NCI-H774 (cell line): ENCODE measurements around the gene IPPK.
"Not testable (repeated sequence)": the region's sequence is repeated elsewhere in the genome, so short reads cannot be mapped to it uniquely, and the experiment has no call there.

ENCODE experiments used
- DNase-seq: peaks from one replicate; lab custom pipeline; 2025; lab: John Stamatoyannopoulos, UW

The IPPK gene

GRCh38 chr9:92592537-92592936 lies 77.4 kb downstream of the IPPK start:
- DNase-seq: no peak

GRCh38 chr9:92590377-92590776 lies 79.6 kb downstream of the IPPK start:
- DNase-seq: no peak

GRCh38 chr9:92589923-92590322 lies 80.0 kb downstream of the IPPK start:
- DNase-seq: no peak

GRCh38 chr9:92576175-92576574 lies 93.8 kb downstream of the IPPK start:
- no peak for DNase-seq

- not testable (repeated sequence) for DNase-seq
Observed at GRCh38 chr9:92573612-92574011, 96.3 kb downstream of the IPPK start.

- not testable (repeated sequence) for DNase-seq
Observed at GRCh38 chr9:92571871-92572270, 98.1 kb downstream of the IPPK start.

- no peak for DNase-seq
Observed at GRCh38 chr9:92564982-92565381, 104.9 kb downstream of the IPPK start.

- no peak for DNase-seq
Observed at GRCh38 chr9:92564504-92564903, 105.4 kb downstream of the IPPK start.
